Measurements from ENCODE around the gene TAF11L7.
"Not testable (repeated sequence)": the region's sequence is repeated elsewhere in the genome, so short reads cannot be mapped to it uniquely, and the experiment has no call there.

The TAF11L7 gene

GRCh38 chr5:17585658-17586057 lies at the start of gene TAF11L7:
Gene TAF11L7 (minus strand): TSS chr5:17585758.
- not testable (repeated sequence) for DNase-seq (ENCODE audit: low read depth); H3K4me3 ChIP-seq (ENCODE audit: low read depth, low read length)

GRCh38 chr5:17634160-17634559 lies 48.6 kb upstream of the TAF11L7 start, which contains the start of gene TAF11L14:
Gene TAF11L14 (plus strand): TSS chr5:17634460.
- H3K4me3 ChIP-seq (ENCODE audit: low read depth, low read length): no peak within 1 kb of the TSS
- no peak for DNase-seq (ENCODE audit: low read depth)

GRCh38 chr5:17631788-17632187 lies 46.2 kb upstream of the TAF11L7 start, which contains the start of gene TAF11L13:
Gene TAF11L13 (plus strand): TSS chr5:17632088.
- not testable (repeated sequence) for DNase-seq (ENCODE audit: low read depth); H3K4me3 ChIP-seq (ENCODE audit: low read depth, low read length)

More at GRCh38 chr5:17634160-17634559, 48.6 kb upstream of the TAF11L7 start, which contains the start of gene TAF11L14:
- no peak for TF ChIP-seq CTCF (conservative IDR thresholded peaks at IDR 0.05; ENCODE audit: low read depth, low read length)

GRCh38 chr5:17625686-17626085 lies 40.1 kb upstream of the TAF11L7 start:
- no peak overlapping the region for H3K4me3 ChIP-seq (ENCODE audit: low read depth, low read length)
- no peak for TF ChIP-seq CTCF (conservative IDR thresholded peaks at IDR 0.05; ENCODE audit: low read depth, low read length)
- DNase-seq (ENCODE audit: low read depth): no peak

GRCh38 chr5:17620627-17621026 lies 35.1 kb upstream of the TAF11L7 start:
- H3K4me3 ChIP-seq (ENCODE audit: low read depth, low read length): no peak overlapping the region
- DNase-seq (ENCODE audit: low read depth): no peak
- no peak for TF ChIP-seq CTCF (conservative IDR thresholded peaks at IDR 0.05; ENCODE audit: low read depth, low read length)

GRCh38 chr5:17619354-17619753 lies 33.8 kb upstream of the TAF11L7 start:
- no peak for DNase-seq (ENCODE audit: low read depth)
- no peak for TF ChIP-seq CTCF (conservative IDR thresholded peaks at IDR 0.05; ENCODE audit: low read depth, low read length)
- no peak overlapping the region for H3K4me3 ChIP-seq (ENCODE audit: low read depth, low read length)

GRCh38 chr5:17614872-17615605 lies 29.5 kb upstream of the TAF11L7 start:
- TF ChIP-seq CTCF (conservative IDR thresholded peaks at IDR 0.05; ENCODE audit: low read depth, low read length): no peak
- H3K4me3 ChIP-seq (ENCODE audit: low read depth, low read length): no peak overlapping the region
- no peak for DNase-seq (ENCODE audit: low read depth)

- DNase-seq (ENCODE audit: low read depth); H3K4me3 ChIP-seq (ENCODE audit: low read depth, low read length): not testable (repeated sequence)
These were observed 24.5 kb upstream of the TAF11L7 start, which contains the start of gene TAF11L12 for GRCh38 chr5:17610092-17610491. Gene TAF11L12 (plus strand): TSS chr5:17610392.

- H3K4me3 ChIP-seq (ENCODE audit: low read depth, low read length); DNase-seq (ENCODE audit: low read depth): not testable (repeated sequence)
These were observed 21.9 kb upstream of the TAF11L7 start for GRCh38 chr5:17607461-17607860.
